Endothelial cell (in vitro differentiated cells): ENCODE results near the gene UBE2Q2. TPM values are rescaled to one million over a fixed set of nuclear protein-coding genes. Genes with fewer than 3 reads are reported as not detected.

Source experiments
- DNase-seq: peaks from one replicate; pipeline ENCODE4 v3.0.0; 2021; ENCODE audit warnings: low spot score
- H3K27ac Mint-ChIP-seq: one replicate; pipeline ENCODE4 v1.8.0; 2021; ENCODE audit warnings: mixed read lengths, inconsistent platforms; ENCODE audit not compliant: unreplicated experiment
- H3K27me3 Mint-ChIP-seq: one replicate; pipeline ENCODE4 v1.8.0; 2021; ENCODE audit warnings: mild to moderate bottlenecking, moderate library complexity, mixed read lengths, inconsistent platforms; ENCODE audit not compliant: unreplicated experiment
- H3K36me3 Mint-ChIP-seq: one replicate; pipeline ENCODE4 v1.8.0; 2021; ENCODE audit warnings: mild to moderate bottlenecking, low read depth, mixed read lengths, inconsistent platforms; ENCODE audit not compliant: unreplicated experiment
- H3K4me1 Mint-ChIP-seq: one replicate; pipeline ENCODE4 v1.8.0; 2021; ENCODE audit warnings: mild to moderate bottlenecking, mixed read lengths, inconsistent platforms; ENCODE audit not compliant: unreplicated experiment
- H3K4me3 Mint-ChIP-seq: one replicate; pipeline ENCODE4 v1.8.0; 2021; ENCODE audit warnings: mild to moderate bottlenecking, mixed read lengths, inconsistent platforms; ENCODE audit not compliant: unreplicated experiment
- H3K9me3 Mint-ChIP-seq: one replicate; pipeline ENCODE4 v1.8.0; 2021; ENCODE audit warnings: mixed read lengths, inconsistent platforms; ENCODE audit not compliant: unreplicated experiment
- total RNA-seq: library from RNA; stranded (reverse); fragmentation: NEBNext Ultra II Directional; extraction: Animal tissue kit (Norgen Biotek cat#: 25700); gene quantifications from one replicate; pipeline ENCODE4 v1.2.1, GENCODE V29; 2021; ENCODE audit not compliant: unreplicated experiment
- TF ChIP-seq, protein P1 (sequence below): fragments of 200-600 bp; sonication (generic); IDR thresholded peaks from one replicate; pipeline ENCODE4 v1.5.0; 2021; ENCODE audit warnings: antibody characterized with exemption; ENCODE audit not compliant: unreplicated experiment

The UBE2Q2 gene
- total RNA-seq, 1 donor from 2014 or later, result 28.9 TPM

DNA sequence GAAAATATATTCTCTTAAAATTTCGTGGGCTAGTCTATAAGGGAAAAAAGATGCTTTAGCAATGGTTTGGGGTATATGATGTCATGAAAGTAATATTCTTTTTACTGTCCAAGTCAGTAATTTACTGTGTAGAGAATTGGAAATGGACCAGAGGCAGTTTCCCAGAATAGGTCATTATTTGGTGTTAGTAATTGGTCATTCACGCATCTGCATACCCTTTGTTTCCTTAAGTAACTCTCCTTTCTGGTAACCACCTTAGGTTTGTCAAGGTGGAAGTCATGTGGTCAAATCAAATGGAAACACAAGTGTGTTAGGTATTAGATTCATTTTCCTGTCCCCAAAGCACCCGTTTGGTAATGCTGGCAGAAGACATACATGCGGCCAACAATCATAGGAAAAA is 84.4 kb downstream of the UBE2Q2 start:
- no peak for DNase-seq

DNA sequence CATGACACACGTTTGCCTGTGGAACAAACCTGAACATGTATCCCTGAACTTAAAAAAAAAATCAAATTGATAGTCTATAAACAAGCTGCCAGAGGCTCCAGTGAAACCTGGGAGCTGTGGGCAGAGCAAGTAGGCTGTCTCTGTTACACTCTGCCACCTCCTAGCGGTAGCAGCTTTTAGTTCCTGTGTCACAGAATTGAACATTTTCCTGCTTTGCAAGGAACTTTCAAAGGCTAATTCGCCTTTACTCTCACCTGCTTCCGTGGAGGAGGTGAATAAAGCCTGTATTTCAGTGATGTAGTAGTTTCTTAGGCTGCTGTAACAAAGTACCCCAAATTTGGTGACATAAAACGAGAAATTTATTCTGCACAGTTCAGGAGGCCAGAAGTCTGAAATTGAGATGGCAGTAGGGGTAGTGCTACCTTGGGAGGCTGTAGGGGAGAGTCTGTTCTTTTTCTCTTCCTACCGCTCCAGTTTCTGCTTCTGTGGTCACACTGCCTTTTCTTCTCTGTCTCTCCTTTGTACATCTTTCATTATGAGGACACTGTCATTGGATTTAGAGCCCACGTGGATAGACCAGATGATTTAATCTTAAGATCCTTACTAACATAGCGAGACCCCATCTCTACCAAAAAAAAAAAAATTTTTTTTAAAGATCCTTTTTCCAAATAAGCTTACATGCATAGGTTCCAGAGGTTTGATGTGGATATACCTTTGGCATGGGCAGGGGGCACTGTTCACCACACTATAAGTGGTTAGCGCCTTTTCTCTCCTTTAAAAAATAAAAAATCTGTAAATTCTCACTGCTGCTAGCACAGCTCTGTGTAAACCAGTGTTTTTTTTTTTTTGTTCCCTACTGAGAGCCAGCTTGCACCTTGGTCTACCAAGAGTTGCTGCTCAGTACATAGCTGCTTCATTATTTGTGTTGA is 85.7 kb downstream of the UBE2Q2 start:
- Mint-ChIP-seq H3K4me3 (no peak overlapping the region), H3K27me3 (peaks cover 5% of the 10 kb centered on the region), H3K27ac (no peak overlapping the region), H3K4me1 (peaks cover 11% of the 10 kb centered on the region), H3K36me3 (peaks cover 3% of the 10 kb centered on the region), H3K9me3 (no peaks in the 10 kb centered on the region)
- TF ChIP-seq, protein P1, sequence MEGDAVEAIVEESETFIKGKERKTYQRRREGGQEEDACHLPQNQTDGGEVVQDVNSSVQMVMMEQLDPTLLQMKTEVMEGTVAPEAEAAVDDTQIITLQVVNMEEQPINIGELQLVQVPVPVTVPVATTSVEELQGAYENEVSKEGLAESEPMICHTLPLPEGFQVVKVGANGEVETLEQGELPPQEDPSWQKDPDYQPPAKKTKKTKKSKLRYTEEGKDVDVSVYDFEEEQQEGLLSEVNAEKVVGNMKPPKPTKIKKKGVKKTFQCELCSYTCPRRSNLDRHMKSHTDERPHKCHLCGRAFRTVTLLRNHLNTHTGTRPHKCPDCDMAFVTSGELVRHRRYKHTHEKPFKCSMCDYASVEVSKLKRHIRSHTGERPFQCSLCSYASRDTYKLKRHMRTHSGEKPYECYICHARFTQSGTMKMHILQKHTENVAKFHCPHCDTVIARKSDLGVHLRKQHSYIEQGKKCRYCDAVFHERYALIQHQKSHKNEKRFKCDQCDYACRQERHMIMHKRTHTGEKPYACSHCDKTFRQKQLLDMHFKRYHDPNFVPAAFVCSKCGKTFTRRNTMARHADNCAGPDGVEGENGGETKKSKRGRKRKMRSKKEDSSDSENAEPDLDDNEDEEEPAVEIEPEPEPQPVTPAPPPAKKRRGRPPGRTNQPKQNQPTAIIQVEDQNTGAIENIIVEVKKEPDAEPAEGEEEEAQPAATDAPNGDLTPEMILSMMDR, result peak; percentile 29
- peak; percentile 62 for DNase-seq

More for the DNA sequence above, 84.4 kb downstream of the UBE2Q2 start:
- peaks cover 7% of the 10 kb centered on the region for H3K27me3 Mint-ChIP-seq
- H3K36me3 Mint-ChIP-seq, result peaks cover 4% of the 10 kb centered on the region
- TF ChIP-seq, protein P1, result no peak
- H3K4me1 Mint-ChIP-seq, result peaks cover 17% of the 10 kb centered on the region
- no peak overlapping the region for H3K4me3 Mint-ChIP-seq
- H3K9me3 Mint-ChIP-seq, result no peaks in the 10 kb centered on the region
- no peak overlapping the region for H3K27ac Mint-ChIP-seq

DNA sequence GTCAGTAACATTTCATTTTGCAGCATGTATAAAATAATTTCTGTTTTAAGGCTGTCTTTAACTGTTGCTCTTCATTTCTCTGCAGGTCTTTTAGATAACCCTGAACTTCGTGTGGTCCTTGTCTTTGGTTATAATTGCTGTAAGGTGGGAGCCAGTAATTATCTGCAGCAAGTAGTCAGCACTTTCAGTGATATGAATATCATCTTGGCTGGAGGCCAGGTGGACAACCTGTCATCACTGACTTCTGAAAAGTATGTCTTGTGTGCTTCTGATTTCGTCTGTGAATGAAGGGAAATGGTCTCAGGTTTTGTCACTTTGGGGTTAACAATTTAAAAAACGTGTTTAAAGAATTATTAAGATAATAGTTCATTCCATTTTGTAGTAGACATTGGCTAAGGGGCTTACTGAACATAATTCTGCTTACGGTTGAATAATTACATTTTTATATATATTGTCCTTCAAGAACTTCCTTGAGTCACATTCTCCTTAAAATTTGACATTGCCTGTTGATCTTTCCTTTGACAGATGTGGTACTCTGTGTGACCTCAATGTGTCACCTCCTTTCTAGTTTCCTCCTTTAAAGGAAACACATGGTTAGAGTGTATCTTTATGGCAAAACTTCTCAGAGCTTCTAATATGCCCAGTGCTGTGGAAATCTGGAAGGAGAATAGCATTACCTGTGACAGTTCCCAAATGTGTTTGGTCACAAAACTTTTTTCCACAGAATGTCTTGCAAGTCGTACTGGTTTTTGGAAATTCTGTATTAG is 86.7 kb downstream of the UBE2Q2 start:
- Mint-ChIP-seq H3K36me3 (peaks cover 3% of the 10 kb centered on the region), H3K4me3 (no peak overlapping the region), H3K27me3 (peaks cover 5% of the 10 kb centered on the region), H3K4me1 (peaks cover 10% of the 10 kb centered on the region), H3K9me3 (no peaks in the 10 kb centered on the region), H3K27ac (no peak overlapping the region)
- no peak for DNase-seq
- TF ChIP-seq, protein P1, result no peak

- Mint-ChIP-seq H3K4me3 (no peak overlapping the region), H3K27me3 (peaks cover 2% of the 10 kb centered on the region), H3K27ac (no peak overlapping the region), H3K36me3 (peaks cover 3% of the 10 kb centered on the region), H3K9me3 (no peaks in the 10 kb centered on the region), H3K4me1 (peaks cover 4% of the 10 kb centered on the region)
- TF ChIP-seq, protein P1, result no peak
- DNase-seq, result no peak
Observed at GRCh38 chr15:75930866-75931265, 87.6 kb downstream of the UBE2Q2 start.
